Measurements from ENCODE around the gene CDC25A. TPM values are rescaled to one million over a fixed set of nuclear protein-coding genes. Genes with fewer than 3 reads are reported as not detected.

Gene CDC25A
- total RNA-seq, 1 experiment from 2014 or later, result 35.5 TPM

DNA sequence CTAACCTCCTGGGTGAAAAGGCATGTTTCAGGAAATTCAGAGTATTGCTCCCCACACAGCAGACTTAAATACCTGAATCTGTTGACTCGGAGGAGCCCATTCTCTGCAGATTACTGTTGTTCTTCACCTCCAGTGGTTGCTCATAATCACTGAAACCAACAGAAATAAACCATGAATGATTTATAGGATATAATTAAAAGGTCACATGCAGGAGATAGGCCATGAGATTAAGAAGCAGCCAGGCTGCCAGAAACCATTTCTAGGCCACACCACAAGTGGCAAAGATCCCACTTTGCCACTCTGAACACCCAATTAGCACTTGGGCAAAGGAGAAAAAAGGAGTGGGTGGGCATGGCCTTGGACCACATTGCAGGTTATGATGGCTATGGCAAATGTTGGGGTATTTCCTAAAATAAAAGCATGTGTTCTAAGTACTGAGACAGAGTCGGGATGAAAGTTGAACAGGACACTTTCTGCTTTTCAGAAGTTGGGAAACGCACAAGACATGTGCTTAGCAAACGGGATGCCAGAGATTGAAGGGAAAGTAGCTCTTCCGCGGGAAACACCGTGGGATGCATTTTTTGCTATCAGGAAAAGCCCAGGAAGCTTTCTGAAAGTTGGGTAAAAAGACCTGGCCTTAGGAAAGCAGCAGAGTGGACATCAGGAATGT is 1.5 kb downstream of the CDC25A start:
- peaks cover 9% of the 10 kb centered on the region; the same call in 1 of the 2 replicates for H3K4me1 ChIP-seq
- H3K36me3 ChIP-seq (ENCODE audit: control insufficient read depth, insufficient read depth, low read length), result no peaks in the 10 kb centered on the region; the same call in none of the 2 replicates
- no peaks in the 10 kb centered on the region for H3K9me3 Mint-ChIP-seq (ENCODE audit: unreplicated experiment)
- CTCF ChIA-PET, result interaction anchor here (0.5 kb wide), 1 partner anchor 11 kb away, joined by 6 read pairs; no protein-coding TSS in a partner anchor
- intact Hi-C loops (cut with micrococcal nuclease; ENCODE audit: unreplicated experiment), result loop anchor here (5.0 kb wide), 2 partner anchors 251 to 371 kb away; partner anchors contain the start of gene PFKFB4
- peak overlapping the region; percentile 90 for H3K27ac Mint-ChIP-seq (ENCODE audit: unreplicated experiment)
- peaks cover 56% of the 10 kb centered on the region for H3K36me3 Mint-ChIP-seq (ENCODE audit: insufficient read depth, unreplicated experiment)
- peak overlapping the region; percentile 95 for H3K4me3 ChIP-seq (ENCODE audit: low read depth, low read length)
- H3K4me1 Mint-ChIP-seq (ENCODE audit: low read depth, unreplicated experiment), result peaks cover 6% of the 10 kb centered on the region
- H3K4me3 Mint-ChIP-seq (ENCODE audit: unreplicated experiment), result peak overlapping the region; percentile 95
- POLR2A ChIA-PET, result no interaction called here
- no peak for TF ChIP-seq CTCF (IDR thresholded peaks at IDR 0.05; ENCODE audit: insufficient read depth in 1 of 2, low read depth in 1 of 2, low read length in 1 of 2, severe bottlenecking in 1 of 2, unreplicated experiment in 1 of 2)
- no peak for DNase-seq
- H3K9me3 ChIP-seq, result no peaks in the 10 kb centered on the region
- BruUV-seq (replicated peaks), result no TSS peak
- no peaks in the 10 kb centered on the region for H3K27me3 Mint-ChIP-seq (ENCODE audit: insufficient read depth, unreplicated experiment)
- H3K27me3 ChIP-seq (replicated peaks; ENCODE audit: control insufficient read depth, insufficient read depth, low read length), result no peaks in the 10 kb centered on the region

GRCh38 chr3:48185129-48185528 is 3.1 kb downstream of the CDC25A start:
- H3K27me3 Mint-ChIP-seq (ENCODE audit: insufficient read depth, unreplicated experiment), result no peaks in the 10 kb centered on the region

More at GRCh38 chr3:48185129-48185528, 3.1 kb downstream of the CDC25A start:
- Histone ChIP-seq H3K4me3 (ENCODE audit: low read depth, low read length) (no peak overlapping the region), H3K36me3 (ENCODE audit: control insufficient read depth, insufficient read depth, low read length) (no peaks in the 10 kb centered on the region; the same call in none of the 2 replicates), H3K4me1 (peaks cover 5% of the 10 kb centered on the region; the same call in 1 of the 2 replicates), H3K9me3 (no peaks in the 10 kb centered on the region), H3K27me3 (replicated peaks; ENCODE audit: control insufficient read depth, insufficient read depth, low read length) (no peaks in the 10 kb centered on the region)
- H3K36me3 Mint-ChIP-seq (ENCODE audit: insufficient read depth, unreplicated experiment), result peaks cover 70% of the 10 kb centered on the region
- DNase-seq, result no peak
- no TSS peak for BruUV-seq (replicated peaks)
- peak overlapping the region; percentile 95 for H3K4me3 Mint-ChIP-seq (ENCODE audit: unreplicated experiment)
- CTCF ChIA-PET, result interaction anchor here (0.6 kb wide), 2 partner anchors 216 to 371 kb away, joined by 4 to 9 read pairs; partner anchors contain the start of gene PFKFB4
- no peaks in the 10 kb centered on the region for H3K9me3 Mint-ChIP-seq (ENCODE audit: unreplicated experiment)
- H3K27ac Mint-ChIP-seq (ENCODE audit: unreplicated experiment), result no peak overlapping the region
- no peak for TF ChIP-seq CTCF (IDR thresholded peaks at IDR 0.05; ENCODE audit: insufficient read depth in 1 of 2, low read depth in 1 of 2, low read length in 1 of 2, severe bottlenecking in 1 of 2, unreplicated experiment in 1 of 2)
- intact Hi-C loops (cut with micrococcal nuclease; ENCODE audit: unreplicated experiment), result loop anchor here (5.0 kb wide), 2 partner anchors 252 to 372 kb away; partner anchors contain the start of gene PFKFB4
- POLR2A ChIA-PET, result interaction anchor here (0.6 kb wide), 1 partner anchor 285 kb away, joined by 3 read pairs; no protein-coding TSS in a partner anchor
- peaks cover 6% of the 10 kb centered on the region for H3K4me1 Mint-ChIP-seq (ENCODE audit: low read depth, unreplicated experiment)
